HG03045 (cell line): Measurements from ENCODE around the gene DUS1L.

Experiments
- ATAC-seq: cut with Tn5 transposase; IDR thresholded peaks from one replicate; pipeline ENCODE4 v1.9.1; 2021; ENCODE audit warnings: mild to moderate bottlenecking, moderate library complexity; ENCODE audit not compliant: unreplicated experiment

DUS1L gene

DNA sequence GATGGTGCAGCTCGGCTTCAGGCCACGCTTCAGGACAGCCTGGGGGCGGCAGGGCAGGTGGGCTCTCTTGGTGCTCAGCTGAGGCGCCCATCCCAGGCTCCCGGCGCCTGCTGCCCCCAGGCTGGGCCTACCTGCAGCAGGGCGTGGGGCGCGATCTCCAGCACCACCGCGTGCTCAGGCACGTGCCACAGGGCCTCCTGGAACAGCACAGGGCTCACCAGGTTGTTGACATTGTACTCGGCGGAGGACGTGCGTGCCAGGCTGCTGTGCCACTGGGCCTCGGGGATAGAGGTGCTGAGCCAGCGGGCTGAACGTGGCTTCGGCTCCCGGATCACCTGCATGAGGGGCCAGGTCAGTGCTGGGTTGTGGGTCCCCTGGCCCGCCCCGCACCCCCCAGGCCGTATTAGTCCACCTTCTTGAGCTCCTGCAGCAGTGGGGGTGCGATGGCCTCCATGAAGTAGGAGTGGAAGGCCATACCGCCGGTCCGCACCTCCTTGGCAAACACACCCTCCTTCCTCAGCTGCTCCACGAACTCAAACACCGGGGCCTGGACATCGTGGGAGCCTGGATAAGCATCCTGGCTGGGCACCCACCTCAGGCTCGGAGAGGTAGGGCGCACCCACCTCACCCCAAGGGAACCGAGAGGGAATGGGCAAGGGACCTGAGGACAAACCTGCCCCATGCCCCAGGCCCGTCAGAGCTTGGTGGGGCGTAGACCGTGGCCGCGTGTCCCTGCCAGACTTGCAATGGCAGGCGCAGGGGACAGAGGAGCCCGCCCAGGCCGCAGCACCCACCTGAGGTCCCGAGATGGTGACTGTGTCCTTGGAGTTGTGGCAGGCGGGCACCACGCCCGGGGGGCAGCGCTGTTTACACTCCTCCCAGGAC lies 23.5 kb upstream of the DUS1L start:
- no peak for ATAC-seq

DNA sequence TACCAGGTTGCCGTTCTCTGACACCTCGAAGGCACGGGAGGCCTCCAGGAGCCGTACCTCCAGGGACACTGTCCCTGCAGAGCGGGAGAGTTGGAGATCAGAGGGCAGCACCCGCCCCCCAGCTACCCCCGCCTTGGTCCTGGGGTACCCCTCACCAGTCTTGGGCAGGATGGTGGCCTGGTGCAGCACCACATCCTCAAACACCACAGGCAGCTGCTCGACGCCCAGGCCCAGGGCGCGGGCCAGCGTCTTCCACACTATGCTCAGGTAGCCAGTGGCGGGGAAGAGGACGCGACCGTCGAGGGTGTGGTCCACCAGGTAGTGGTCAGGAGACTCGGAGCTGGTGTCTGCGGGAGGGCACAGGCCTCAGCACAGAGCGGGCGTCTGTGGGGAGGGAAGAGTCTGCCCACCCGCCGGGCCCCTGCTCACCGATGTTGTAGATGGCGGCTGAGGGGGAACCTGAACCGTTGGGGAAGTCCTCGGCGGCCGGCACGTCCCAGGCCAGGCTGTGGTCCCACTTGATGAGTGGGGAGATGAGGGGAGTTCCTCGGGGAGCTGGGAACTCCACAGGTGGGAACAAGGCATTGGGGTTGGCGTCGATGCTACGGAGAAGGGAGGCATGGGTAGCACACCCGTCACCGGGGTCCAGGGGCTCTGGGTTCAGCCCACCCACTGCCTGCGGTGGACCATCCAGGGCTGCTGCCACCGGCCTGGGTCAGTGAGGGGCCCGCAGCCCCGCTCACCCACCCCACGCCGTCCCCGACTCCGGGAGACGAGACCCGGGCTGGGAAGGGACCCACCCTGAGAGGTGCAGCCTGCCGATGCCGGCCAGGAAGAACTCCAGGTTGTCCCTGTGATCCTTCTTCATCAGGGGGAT lies 22.6 kb upstream of the DUS1L start:
- no peak for ATAC-seq

DNA sequence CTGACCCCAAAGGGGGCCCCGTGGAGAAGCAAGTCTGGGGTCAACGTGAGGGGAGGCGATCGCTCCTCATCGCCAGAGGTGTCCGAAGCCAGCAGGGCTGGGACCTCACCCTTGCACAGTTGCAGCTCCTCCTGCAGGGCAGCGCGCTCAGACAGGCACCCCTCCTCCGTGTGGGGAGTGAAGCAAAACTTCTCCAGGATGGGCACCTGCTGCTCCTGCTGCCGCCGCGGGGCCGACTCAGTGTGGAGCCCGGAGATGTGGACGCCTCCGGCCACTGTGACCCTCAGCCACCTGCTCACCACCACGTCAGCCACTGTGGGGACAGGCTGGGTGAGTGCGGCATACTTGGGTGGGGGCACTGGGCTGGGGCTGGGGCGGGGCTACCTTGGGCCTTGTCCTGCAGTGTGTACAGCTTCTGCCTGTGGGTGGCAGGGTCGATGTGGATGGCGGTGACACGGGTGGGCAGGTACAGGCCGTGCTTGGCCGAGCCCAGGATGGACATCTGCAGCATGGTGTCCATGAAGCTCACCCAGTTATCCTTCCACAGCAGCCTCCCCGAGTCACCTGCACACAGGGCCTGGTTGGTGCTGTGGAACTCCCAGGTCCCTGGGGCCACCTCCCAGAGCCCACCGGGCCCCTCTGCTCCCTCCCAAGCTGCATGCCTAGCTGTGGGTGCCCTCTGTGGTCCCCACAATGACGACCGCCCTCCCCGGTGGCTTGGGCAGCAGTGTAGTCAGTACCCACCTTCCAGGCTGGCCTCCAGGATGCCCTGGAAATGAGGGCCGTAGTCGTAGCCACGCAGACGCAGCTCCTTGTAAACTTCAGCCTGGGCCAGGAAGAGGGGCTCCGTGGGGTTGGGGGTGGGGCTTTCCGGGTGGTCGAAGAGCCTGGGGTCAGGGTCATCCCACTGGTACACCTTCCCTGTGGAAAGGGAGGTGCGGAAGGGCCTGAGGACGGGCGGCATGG lies 21.6 kb upstream of the DUS1L start:
- ATAC-seq: no peak

DNA sequence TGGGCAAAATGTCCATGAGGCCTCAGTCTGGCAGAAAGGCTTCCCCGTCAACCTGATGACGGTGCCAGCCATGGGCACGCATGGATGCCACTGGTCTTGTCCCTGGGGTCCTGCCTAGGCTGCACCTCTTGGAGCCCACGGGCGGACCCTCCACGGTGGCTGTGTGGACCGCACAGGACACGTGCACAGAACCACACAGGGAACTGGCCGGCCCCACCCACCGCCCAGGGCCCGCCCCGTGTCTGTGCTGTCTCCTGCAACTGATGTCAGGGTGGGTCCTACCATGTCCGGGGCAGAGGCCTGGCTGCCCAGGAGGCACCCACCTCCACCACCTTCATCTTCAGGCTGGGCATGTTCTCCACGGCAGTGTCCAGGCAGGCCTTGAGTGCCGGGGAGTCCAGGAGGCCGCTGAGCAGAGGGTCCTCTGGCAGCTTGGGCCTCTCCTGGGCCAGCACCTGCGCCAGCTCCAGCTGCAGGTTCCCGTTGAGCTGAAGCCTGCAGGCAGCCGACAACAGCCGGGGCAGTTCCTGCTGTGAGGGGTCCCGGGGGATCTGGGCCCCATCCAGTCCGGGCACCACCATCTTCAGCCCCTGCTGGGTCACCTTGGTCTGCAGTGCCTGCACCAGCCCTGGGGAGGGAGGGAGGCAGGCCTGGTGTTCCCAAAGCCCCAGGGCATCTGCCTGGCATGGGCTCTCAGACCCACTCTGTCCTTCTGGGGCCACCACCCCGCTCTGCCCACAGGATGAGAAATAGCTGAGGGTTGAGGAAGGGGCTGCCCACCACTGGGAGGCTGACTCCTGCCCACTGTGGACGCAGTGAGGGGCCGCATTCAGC lies 20.5 kb upstream of the DUS1L start:
- no peak for ATAC-seq

DNA sequence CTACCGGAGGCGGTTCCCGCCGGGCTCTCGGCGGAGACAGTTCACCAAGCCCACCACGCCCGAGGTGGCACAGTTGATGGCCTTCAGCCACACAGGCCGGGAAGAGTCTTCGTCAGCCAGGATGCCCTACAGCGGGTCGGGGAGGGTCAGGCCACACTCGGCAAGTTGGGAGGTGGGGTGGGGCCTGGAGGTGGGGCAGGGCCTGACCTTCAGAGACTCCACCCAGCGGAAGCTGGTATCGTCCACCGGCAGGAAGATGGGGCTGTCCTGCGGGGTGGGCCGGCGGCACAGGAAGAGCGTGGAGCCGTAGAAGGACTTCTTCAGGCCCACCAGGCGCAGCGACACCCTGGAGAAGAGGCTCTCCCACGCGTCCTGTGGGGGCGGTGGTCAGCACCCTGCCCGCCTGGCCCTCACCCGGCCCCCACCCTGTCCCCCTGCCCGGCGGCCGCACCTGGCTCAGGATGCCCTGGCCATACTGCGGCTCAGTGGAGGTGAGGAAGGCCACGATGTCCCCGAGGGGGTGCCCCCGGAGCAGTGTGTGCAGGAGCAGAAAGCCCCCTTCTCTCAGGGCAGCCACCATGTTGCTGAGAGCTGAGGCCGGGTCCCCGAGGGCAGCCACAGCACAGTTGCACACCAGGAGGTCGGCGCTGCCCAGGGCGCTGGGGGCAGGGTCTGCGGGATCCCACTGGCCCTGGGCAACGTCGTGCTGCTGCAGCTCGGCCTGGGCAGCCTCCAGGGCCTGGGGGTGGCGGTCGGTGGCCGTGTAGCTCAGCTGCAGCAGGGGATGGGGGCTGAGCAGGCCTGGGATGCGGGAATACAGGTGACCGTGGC lies 19.6 kb upstream of the DUS1L start:
- no peak for ATAC-seq

DNA sequence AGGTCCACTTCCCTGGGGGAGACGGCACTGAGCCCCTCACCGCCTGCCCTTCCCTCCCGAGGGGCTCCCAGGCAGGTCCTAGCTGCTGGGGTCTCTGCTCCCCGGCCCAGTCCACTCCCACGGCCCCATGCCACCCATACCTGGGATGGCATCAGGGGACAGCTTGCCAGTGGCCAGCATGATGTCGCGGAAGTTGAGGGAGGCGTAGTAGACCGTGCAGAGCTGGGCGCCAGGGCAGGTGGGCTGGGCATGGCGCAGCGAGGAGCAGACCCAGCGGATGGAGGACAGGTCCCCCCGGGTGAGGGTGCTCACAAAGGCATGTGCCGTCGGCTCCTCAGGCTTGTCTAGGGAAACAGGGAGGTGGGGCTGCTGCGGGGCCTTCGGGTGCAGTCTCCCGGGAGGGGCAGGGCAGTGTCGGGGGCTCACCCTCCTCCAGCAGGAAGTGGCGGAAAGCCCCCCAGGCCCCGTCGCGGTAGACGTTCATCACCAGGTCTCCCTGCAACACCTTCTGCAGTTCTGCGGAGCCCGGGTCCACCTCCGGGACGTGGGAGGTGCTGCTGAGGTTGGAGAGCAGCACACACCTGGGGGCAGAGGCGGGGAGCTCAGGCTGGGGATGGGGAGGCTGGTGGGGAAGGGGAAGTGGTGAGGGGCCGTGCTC lies 18.9 kb upstream of the DUS1L start:
- ATAC-seq: no peak

DNA sequence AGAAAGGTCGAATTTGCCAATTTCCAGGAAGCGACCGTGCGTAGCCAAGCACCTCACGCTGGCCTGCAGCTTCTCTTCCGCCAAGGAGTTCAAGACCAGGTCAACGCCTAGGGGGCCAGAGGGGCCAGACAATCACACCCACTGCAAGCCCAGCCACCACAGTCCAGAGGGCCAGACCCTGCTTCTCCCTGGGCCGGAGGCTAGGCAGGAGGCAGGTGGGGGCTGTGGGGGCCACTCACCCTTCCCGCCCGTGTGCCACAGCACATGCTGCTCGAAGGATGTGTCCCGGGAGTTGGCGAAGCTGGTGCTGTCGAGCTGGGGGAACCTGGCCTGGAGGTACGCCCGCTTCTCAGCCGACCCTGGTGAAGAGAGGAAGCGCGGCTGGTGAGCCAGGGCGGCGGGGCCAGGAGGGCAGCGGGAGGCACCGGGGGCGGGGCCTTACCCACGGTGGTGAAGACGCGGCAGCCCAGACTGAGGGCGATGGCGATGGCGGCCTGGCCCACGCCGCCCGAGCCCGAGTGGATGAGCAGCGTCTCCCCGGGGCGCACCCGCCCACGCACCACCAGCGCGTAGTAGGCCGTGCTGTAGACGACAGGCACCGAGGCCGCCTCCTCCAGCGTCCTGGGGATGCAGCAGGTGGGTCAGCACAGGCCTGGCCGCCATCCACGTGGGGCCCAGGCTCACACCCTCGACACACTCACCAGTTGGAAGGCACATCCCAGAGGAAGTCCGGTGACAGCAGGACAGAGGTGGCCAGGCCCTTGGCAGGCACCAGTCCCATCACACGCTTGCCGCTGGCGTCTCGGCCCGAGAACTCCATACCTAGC lies 18.1 kb upstream of the DUS1L start:
- ATAC-seq: no peak

DNA sequence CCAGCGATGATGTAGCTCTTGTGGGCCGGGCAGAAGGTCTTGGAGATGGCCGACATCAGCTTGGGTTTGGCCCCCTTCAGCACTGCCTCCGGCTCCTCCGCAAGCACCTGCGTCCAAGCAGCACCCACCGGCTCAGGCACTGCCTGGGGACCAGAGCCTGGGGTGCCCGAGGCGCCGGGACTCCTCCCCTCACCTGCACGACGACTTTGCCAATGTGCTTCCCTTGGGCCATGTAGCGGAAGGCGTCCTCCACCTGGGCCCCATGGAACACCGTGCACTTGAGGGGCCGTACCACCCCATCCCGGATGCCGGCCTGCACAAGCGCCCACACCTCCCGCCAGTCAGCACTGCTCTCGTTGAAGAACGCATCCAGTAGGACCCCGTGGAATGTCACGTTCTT lies 17.4 kb upstream of the DUS1L start:
- ATAC-seq: no peak

DNA sequence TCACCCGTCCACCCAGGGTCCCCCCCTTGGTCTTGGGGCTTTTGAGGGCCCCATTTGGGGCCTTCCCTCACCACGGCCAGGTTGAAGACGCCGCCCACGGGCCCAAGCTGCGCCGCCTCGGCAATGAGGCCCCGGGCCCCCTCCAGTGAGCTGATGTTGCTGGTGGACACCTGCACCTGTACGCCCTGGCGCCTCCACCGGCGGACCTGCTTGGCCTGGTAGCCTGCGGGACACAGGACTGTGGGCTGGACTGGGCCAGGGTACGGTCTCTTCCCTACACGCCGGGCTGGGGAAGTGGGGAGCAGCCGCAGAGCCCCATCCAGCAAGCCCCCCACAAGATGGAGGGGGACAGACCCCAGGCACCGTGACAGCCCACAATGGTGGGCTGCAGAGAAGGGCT lies 16.9 kb upstream of the DUS1L start:
- ATAC-seq: no peak

DNA sequence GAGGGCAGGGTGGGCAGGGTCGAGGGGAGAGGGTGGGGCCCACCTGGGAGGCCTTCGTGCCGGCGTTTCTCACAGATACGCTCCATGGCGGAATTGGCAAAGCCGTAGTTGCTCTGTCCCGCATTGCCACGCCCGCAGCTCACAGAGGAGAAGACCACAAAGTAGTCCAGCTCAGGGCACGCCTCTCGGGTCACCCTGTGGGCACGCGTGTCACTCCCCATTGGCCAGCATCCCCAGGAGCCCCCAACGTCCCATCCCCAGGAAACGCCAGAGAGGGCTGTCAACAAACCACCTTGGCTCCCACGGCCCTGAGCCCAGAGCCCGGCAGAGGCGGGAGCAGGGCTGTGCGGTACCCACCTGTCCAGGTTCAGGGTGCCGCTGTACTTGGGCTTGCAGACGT lies 16.4 kb upstream of the DUS1L start:
- ATAC-seq: no peak

DNA sequence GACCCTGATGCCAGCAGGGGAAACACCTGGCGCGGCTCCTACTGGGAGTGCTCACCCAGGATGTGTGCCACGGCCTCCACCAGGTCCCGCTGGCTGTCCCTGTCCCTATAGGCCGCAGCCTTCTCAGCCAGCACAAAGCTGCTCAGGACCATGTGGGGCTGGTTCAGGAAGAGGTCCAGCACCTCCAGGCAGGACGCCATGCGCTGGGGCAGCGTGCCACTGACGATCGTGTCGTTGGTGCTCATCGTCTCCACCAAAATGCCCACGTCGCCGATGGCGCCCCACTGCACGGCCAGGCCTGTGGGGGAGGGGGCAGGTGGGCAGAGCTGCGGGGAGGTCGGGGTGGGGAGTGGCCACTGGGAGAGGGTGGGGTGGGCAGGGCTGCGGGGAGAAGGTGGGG lies 15.9 kb upstream of the DUS1L start:
- ATAC-seq: no peak

DNA sequence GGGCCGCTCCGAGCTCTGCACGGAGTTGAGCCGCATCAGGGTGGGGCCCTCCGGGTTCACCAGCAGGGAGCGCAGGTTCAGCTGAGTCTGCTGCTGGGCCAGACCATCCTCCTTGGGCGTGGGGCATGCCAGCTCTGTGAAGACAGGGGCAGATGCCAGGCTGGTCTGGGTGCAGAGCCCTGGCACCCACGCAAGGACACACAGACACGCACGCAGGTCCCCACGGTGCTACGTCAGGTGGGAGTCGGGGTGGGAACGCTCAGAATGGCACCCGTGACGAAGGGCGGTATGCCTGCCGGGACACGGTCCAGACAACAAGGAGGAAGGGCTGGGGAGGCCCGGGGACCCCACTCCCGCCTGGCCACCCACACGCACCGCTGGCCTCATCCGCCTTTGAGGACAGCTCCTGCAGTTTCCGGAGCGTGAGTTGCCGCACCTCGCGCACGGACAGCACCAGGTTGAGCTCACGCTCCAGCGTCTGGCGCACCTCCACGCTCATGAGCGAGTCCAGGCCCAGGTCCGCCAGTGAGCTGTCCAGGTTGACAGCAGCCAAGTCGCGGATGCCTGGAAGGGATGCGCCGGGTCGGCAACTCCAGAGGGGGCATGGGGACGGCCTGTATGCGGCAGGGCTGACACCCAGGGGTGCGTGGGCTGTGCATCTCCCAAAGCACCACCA lies 15.3 kb upstream of the DUS1L start:
- ATAC-seq: no peak

DNA sequence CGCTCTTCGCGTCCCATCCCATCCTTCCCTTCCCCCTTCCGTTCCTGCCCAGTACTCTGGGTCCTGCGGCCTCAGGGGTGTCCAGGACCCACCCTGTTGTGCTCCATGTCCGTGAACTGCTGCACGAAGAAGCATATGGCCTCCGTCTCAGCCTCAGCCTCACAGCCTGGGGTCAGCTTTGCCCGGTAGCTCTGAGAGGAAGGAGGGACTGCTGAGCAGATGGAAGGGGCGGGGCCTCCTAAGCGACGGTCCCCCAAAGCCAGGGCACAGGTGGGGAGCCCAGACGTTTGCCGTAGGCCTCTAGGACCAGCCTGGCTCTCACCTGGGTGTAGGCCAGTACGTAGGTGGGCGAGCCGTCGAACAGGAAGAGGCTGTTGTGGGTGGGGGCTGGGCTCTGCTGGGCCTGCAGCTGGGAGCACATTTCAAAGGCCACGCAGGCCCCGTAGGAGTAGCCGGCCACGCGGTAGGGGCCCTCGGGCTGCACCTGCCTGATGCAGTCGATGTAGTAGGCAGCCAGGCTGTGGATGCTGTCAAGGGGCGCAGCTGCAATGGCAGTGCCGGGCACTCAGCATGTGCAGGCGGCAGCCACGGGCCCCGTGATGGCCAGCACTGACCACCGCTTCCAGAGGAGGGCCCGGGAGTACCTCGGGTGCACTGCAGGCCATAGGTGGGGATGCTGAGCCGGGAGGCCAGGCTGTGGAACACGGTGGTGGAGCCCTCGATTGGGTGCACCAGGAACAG lies 14.6 kb upstream of the DUS1L start:
- ATAC-seq: no peak

DNA sequence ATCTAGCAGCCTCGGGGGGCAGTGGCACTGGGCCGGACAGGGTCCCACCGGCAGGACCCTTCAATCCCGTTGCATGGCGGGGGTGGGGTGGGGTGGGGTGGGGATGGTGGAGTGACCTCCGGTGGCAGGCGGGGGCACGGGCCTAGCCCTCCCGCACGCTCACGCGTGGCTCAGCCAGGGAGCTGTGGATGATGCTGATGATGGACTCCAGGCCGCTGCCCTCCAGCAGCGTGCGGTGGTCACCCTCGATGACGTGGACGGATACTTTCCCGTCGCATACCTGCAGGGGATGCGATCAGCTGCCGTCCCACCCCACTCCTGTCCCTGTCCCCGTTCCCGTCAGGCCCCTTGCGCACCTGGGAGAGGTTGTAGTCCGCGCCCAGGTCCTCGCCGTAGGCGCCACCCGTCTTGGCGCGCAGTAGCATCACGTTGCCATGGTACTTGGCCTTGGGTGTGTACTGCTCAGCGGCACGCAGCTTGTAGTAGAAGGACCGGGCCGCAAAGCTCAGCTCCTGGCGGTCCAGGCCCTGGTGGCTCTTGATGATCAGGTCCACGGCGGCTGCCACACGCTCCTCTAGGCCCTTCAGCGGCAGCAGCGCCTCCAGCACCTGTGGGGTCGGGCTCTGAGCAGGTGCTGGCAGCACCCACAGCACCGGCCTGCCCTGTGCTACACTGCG lies 13.5 kb upstream of the DUS1L start:
- no peak for ATAC-seq

DNA sequence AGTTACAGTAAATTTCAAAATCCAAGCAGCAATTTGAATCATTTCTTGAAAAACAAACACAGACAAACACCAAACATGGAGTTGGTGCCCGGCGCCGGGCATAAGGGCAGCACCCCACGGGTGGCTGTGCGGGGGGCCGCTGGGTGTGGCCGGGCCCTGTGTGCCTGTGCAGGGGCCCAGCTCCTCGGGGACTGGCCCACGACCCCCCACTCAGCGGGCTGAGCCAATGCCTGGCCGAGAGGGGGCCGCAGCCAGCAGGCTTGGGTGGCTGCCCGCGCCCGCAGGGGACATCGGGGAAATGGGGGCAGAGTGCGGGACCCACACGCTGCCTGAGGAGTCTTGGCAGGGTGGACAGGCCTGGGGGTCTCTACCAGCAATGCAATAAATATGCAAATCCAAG lies 12.8 kb upstream of the DUS1L start:
- no peak for ATAC-seq
